ENCODE results near the gene ZNF529. TPM values are rescaled to one million over a fixed set of nuclear protein-coding genes. Genes with fewer than 3 reads are reported as not detected.

ZNF529 gene
- total RNA-seq, 1 experiment from 2014 or later: 7.4 TPM

- DNase-seq (ENCODE audit: low read depth): no peak
Measured at GRCh38 chr19:36514012-36514612, 59.0 kb downstream of the ZNF529 start.

- DNase-seq (ENCODE audit: low read depth): no peak
Measured at GRCh38 chr19:36508325-36508724, 64.8 kb downstream of the ZNF529 start.

GRCh38 chr19:36501973-36502372 is 71.1 kb downstream of the ZNF529 start:
- DNase-seq (ENCODE audit: low read depth): no peak

GRCh38 chr19:36497001-36497400 is 76.1 kb downstream of the ZNF529 start:
- DNase-seq (ENCODE audit: low read depth): no peak

Other genes with a start within 250 kb of the ZNF529 start
- 1.5 and 2.1 TPM in 2 replicates for gene ZFP14, start 194.1 kb downstream of the ZNF529 start, total RNA-seq (2014; rRNA removed; shearing (Covaris generic))
- 8.9 and 10.1 TPM in 2 replicates for gene ZFP82, start 154.6 kb downstream of the ZNF529 start, total RNA-seq (2014; rRNA removed; shearing (Covaris generic))
- 4.5 and 6.7 TPM in 2 replicates for gene ZNF566, start 83.7 kb downstream of the ZNF529 start, total RNA-seq (2014; rRNA removed; shearing (Covaris generic))
- 9.1 and 10.2 TPM in 2 replicates for gene ZNF260, start 45.0 kb downstream of the ZNF529 start, total RNA-seq (2014; rRNA removed; shearing (Covaris generic))
- 8.3 and 12.8 TPM in 2 replicates for gene ZNF382, start 32.0 kb upstream of the ZNF529 start, total RNA-seq (2014; rRNA removed; shearing (Covaris generic))
- 8.4 and 15.9 TPM in 2 replicates for gene ZNF461, start 93.5 kb upstream of the ZNF529 start, total RNA-seq (2014; rRNA removed; shearing (Covaris generic))
- gene ZNF567, start 114.3 kb upstream of the ZNF529 start, total RNA-seq (2014; rRNA removed; shearing (Covaris generic)): 7.6 and 7.7 TPM in 2 replicates
- gene ZNF850, start 199.5 kb upstream of the ZNF529 start, total RNA-seq (2014; rRNA removed; shearing (Covaris generic)): 2.7 and 4.4 TPM in 2 replicates

Measured in M059J (cell line).